ENCODE data around the gene SMIM14.

DNA sequence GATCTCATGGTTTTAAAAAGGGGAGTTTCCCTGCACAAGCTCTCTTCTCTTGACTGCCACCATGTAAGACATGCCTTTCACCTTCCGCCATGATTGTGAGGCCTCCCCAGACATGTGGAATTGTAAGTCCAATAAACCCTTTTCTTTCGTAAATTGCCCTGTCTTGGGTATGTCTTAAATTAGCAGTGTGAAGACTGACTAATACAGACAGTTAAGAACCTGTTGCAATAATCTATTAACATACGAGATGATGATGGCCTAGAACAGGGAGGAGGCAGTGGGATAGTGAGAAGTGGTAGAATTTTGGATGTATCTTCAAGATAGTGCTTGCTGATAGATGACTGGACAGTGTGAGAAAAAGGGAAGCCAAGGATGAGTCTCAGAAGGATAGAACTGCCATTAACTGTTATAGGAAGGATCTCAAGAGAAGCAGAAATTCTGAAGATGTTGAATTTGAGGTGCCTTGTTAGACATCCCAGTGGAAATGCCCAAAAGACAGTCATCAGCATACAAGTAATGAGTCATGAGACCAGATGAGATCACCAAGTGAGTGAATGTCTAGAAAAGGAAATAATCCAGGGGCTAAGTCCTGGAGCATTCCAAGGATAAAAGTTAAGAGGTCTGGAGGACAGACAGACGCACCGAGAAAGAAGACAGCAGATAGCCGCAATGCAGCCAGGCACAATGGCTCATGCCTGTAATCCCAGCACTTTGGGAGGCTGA is 72.6 kb downstream of the SMIM14 start:
- TF ChIP-seq, protein P1, sequence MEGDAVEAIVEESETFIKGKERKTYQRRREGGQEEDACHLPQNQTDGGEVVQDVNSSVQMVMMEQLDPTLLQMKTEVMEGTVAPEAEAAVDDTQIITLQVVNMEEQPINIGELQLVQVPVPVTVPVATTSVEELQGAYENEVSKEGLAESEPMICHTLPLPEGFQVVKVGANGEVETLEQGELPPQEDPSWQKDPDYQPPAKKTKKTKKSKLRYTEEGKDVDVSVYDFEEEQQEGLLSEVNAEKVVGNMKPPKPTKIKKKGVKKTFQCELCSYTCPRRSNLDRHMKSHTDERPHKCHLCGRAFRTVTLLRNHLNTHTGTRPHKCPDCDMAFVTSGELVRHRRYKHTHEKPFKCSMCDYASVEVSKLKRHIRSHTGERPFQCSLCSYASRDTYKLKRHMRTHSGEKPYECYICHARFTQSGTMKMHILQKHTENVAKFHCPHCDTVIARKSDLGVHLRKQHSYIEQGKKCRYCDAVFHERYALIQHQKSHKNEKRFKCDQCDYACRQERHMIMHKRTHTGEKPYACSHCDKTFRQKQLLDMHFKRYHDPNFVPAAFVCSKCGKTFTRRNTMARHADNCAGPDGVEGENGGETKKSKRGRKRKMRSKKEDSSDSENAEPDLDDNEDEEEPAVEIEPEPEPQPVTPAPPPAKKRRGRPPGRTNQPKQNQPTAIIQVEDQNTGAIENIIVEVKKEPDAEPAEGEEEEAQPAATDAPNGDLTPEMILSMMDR (IDR thresholded peaks at IDR 0.05; ENCODE audit: insufficient read depth, low read length, poor library complexity, severe bottlenecking) = no peak
- no peak for TF ChIP-seq EZH2phosphoT487 (conservative IDR thresholded peaks at IDR 0.05; ENCODE audit: low read length)
